GM19099 (cell line): Measurements from ENCODE around the gene MAP2K5.

Source experiments
- POLR2A ChIP-seq: IDR thresholded peaks from 3 replicates; pipeline ENCODE4 v1.6.1; 2011; ENCODE audit warnings: low read depth; ENCODE audit not compliant: insufficient read length; ENCODE audit errors: extremely low read depth

The MAP2K5 gene

DNA sequence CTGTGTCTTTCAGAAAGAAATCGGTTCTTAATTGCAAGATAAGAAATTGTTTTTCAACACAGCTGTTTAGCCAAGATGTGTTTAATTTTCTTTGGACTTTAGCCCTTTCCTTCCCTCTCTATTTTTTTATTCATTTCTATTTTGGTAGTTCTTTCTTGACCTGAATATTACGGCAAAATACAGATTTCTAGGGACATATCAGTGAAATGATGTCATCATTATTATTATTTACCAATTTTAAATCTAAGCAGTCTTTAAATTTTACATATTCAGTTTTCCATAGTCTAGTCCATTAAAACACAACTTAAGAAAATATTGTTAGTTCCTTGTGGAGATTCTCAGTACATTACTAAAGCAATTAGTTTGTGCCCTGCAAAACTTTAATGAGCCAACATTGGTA lies 104.3 kb downstream of the MAP2K5 start:
- no peak for TF ChIP-seq POLR2A

DNA sequence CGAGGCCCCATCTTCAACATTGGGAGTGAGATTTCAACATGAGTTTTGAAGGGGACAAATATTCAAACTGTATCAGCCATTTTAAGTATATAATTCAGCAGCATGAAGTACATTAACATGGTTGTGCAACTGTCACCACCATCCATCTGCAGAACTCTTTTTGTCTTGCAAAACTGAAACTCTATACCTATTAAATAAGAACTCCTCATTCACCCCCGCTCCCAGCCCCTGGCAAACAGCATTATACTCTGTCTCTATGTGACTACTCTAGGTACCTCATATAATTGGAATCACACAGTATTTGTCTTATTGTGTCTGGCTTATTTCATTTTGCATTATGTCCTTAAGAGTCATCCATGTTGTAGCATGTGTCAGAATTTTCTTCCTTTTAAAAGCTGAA lies 110.1 kb downstream of the MAP2K5 start:
- no peak for TF ChIP-seq POLR2A

DNA sequence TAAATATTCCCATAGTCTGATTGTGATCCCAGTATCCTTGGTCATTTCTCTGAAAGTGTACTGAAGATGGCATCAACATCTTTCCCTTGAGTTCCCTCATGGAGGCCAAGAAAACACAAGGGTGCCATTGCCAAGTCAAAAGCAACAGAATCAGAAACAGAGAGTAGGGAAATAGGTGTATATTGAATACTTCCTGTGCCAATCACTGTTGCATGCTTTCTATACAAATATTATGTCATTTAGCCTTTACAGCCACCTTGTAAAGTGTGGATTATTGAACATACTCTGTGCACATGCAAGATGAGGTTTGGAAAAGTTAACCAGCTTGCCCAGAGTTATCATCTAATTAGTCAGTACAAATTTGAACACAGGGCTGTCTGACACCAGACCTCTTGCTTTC lies 117.9 kb downstream of the MAP2K5 start:
- no peak for TF ChIP-seq POLR2A

DNA sequence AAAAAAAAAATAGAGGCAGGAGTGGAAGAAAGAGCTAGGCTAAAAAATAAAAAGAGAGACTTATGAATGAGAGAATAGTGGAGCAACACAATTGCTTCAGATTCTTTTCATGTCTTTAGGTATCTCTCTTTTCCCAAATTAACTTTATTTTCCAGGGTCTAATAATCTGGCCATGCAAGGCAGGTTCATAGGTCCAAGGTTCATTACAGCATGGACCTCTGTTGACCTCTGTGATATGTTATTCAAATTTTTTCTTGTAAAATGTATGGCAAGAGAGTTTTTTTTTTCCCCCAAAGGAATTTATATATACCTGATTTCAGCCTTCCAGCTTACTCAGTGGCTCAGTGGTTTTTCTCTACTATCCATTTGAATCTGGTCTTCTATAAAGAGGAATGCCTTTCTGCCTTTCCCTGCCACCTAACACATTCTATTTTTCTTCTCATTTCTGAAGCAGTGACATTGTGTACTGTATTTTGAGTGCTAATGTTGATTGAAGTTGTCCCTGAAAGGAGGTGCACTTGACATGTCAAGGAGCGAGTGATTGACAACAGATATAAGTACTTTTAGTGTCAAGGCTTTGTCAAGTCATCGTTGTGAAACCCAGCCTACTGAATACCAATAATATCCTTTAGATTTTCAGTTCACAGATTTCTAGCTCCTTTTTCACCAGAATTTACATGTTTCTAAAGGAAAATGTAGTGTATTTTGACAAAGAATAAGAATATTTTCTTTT lies 118.5 kb downstream of the MAP2K5 start:
- no peak for TF ChIP-seq POLR2A

DNA sequence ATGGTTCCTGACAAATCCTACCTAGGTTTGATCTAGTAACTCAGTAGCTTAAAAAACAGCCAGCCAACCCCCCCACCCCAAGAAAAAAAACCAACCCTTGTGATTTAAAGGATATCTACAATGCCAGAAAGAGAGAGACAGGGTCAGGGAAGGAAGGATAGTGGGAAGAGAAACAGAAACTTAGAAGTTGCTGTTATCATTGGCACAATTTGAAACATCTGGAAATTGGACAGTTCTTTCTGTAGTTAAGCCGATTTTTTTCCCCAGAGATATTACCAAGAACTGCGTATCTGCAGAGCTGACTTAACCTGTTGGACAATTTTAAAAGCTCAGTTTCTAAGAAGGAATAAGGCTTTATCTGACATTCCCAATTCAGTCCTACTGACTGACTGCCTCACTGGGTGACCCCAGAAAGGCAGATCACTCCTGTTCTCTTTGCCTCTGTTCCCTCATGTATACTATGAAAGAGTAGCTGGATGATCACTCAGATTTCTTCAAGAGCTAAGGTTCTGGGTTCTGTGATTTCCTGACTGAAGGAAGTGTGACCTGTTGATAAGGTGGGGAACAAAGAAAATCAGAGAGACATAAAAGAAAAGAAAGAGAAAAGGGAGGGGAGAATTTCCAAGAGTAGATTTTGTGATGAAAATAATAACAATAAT lies 128.3 kb downstream of the MAP2K5 start:
- no peak for TF ChIP-seq POLR2A

DNA sequence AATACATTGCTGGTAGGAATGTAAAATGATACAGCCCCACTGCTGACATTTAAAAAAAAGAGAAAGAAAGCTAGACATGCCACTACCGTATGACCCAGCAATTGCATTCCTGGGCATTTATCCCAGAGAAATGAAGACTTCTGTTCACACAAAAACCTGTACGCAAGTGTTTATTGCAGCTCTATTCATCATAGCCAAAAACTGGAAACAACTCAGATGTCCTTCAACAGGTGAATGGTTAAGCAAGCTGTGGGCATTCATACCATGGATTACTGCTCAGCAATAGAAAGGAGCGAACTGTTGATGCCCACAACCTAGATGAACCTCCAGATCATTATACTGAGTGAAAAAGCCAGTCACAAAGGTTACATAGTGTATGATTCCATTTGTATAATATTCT lies 132.5 kb downstream of the MAP2K5 start:
- TF ChIP-seq POLR2A = no peak

DNA sequence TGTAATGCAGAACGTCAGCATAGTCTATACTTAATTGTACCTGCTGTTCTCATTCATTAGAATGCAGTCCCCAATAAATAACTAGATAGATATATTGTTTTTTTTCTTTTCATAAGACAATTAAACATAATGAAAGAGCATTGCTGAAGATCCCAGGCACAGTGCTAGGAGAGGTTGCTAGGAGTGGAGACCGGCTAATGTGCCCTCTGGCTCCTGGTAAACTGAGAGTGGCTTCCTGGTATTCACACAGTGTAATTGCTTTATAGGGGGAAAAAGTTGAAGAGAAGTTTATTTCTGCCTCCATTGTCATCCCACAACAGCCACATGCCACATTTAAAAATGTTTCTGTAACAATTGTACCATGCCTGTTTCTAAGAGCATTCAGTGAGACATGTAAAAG lies 135.6 kb downstream of the MAP2K5 start:
- no peak for TF ChIP-seq POLR2A

DNA sequence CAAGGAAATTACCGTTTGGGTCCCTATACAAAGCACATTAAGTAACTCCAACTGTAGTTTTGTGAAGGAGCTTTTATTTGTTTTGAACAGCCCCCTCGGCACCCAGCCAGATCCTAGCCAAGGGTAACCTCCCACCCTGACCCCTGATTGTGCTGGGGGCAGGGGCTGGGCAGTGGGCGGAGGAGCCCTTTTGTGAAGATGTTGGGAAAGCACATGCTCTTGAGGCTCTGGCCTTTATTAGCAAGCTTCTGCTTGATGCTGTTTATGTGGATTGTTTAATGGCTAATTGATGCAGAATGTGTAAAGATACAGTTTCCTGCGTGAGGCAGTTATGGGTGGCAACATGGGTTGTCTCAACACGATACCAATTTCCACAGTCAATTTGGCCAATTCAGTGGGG lies 136.5 kb downstream of the MAP2K5 start:
- no peak for TF ChIP-seq POLR2A

DNA sequence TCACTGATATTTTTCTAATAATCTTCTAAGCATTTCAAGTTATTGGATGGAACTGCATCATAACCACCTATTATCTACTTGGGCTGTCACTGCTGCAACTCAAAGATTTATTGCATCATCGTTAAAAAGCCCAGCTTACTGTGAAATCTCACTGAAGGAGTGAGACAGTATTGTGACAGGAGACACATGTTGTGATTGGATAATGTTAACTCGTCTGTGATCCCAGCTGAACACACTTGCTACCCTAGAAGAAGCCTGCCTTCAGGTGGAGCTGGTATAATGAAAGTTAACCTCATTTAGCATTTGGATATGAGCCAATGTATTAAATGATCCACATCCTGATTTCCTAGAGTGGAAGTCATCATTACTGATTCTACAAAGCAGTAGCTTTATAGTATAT lies 138.1 kb downstream of the MAP2K5 start:
- TF ChIP-seq POLR2A = no peak

DNA sequence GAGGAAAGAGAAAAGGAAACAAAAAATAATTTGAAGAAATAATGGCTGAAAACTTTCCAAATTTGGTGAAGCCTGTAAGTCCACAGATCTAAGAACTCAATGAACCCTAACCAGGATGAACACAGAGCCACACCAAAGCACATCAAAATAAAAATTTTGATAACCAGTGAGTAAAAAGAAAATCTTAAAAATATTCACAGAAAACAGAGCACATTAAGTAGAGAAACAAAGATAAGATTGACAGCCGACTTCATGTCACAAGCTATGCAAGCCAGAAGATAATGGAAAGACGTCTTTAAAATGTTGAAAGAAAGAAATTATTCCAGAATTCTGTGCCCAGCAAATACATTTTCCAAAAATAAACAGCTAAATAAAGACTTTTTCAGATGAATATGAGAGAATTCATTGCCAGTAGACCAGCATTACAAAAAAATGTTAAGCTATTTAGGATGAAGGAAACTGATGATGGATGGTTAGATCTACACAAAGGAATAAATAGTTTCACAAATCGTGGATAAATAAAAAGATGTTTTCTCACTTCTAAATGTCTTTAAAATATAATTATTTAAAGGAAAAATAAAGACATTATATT lies 142.6 kb downstream of the MAP2K5 start:
- TF ChIP-seq POLR2A = no peak

DNA sequence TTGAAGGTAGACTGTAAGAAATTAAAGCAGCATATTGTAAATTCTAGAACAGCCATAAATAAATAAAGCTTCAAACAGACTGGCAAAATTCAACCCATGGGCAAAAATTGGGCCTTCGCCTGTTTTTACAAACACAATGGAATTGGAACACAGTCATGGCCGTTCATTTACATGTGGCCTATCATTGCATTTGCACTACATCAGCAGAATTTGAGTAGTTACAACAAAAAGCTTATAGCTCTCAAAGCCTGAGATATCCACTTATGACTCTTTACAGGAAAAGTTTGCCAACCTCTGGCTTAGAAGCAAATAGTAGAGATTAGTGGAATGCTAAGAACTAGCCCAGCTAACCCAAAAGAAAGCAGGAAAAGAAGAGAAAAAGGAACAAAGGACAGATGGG lies 143.2 kb downstream of the MAP2K5 start:
- no peak for TF ChIP-seq POLR2A

DNA sequence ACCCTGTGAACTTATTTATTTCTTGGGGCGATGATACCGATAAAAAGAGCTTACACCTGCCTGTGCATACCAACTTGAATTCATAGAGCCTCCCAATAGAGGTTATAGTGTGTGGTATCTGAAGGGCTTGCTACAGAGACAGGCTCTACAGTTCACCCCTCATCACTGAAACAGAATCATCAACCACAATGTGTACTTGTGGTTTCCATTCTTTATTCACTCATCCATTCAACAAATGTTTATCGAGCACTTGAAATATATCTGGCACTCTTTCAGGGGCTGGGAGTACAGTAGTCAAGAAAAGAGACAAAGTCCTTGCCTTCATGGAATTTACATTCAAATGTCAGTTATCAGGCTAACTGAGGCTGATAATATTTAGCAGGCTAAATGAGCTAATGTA lies 148.4 kb downstream of the MAP2K5 start:
- TF ChIP-seq POLR2A = no peak

DNA sequence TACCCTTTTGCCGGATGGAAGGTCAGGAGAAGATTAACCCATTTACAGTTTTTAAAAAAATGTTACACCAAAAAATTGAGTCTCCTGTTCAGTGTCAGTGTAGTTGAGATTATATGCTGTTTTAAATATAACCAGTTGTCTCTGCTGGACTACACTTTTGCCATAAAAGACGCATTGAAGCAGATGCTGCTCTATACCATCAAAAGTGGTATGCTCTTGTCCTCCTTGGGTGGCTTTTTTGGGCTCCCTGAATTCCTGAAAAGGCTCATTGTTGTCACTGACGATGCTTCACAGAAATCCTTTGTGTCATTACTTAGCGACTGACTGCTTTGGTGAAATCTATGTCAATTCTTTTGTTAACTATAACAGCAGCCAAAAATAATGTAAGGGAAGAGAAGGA lies 148.9 kb downstream of the MAP2K5 start:
- TF ChIP-seq POLR2A = no peak

DNA sequence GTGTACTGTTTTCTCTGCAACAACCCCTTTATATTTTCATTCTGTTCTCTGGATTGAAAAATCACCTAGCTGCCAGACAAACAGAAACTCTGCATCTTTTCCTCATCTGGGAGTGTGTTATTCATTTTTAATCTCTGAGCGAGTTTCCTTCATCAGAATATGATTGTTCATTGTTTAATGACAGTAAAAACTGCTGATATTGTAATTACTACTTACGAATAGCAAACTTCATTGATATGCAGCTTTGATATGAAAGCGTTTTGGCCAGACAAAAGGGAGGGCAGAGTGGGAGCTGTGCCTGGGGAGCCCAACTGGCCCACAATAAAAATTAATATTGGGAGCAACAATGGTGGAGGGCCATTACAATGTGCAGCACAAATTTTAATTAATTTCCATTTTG lies 150.1 kb downstream of the MAP2K5 start:
- no peak for TF ChIP-seq POLR2A

DNA sequence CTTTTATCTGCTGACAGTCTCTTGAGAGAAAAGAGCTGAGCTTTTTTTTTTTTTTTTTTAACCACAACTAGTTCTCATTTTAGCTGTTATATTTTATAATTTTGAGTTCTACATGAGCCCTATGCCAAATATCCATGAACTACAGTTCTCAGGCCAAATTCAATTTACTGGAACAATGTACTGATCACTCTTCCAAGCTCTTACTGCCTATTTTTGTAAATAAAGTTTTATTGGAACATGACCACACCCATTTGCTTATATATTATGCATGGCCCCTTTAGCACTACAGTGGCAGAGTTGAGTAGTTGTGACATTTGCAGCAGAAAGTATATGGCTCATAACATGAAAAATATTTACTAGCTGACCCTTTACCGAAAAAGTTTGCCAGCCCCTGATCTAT lies 153.6 kb downstream of the MAP2K5 start:
- no peak for TF ChIP-seq POLR2A

DNA sequence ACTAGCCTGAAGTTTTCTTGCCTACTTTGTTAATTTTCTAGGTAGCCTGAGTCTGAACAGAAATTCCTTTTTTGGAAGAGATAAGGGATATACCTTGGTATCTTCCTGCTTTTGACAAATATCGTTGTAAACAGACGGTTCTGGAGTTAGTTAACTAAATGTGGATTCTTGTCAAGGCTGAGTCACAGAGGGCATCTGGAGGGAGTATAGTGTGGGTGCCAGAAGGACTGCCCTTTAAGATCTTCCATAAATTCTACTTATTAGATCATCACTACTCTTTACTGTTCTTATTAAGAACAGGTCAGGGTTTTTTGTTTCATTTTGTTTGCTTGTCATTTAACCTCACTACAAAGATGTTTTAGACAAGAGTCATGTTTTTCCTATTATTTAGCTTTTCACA lies 157.5 kb downstream of the MAP2K5 start:
- no peak for TF ChIP-seq POLR2A
